Gastroesophageal sphincter (tissue), 3 donors: ENCODE results near the gene CELF2.

Experiments
- EP300 ChIP-seq: sonication (generic); formaldehyde crosslinking; IDR thresholded peaks from one replicate; pipeline ENCODE4 v1.6.1; 2017; ENCODE audit warnings: antibody characterized with exemption, mild to moderate bottlenecking
- POLR2AphosphoS5 ChIP-seq: sonication (generic); formaldehyde crosslinking; IDR thresholded peaks from one replicate; pipeline ENCODE4 v1.6.1; 2017; ENCODE audit warnings: antibody characterized with exemption
- TF ChIP-seq, protein P1 (sequence below), 4 experiments: fragments of 200-600 bp in 2 of 4; fragments of 450-650 bp in 2 of 4; sonication (generic) in 1 of 4; IDR thresholded peaks; one replicate each; pipeline ENCODE4 v1.5.1; 2017 to 2019; ENCODE audit warnings: antibody characterized with exemption in 4 of 4, mild to moderate bottlenecking in 2 of 4, moderate library complexity in 2 of 4

DNA sequence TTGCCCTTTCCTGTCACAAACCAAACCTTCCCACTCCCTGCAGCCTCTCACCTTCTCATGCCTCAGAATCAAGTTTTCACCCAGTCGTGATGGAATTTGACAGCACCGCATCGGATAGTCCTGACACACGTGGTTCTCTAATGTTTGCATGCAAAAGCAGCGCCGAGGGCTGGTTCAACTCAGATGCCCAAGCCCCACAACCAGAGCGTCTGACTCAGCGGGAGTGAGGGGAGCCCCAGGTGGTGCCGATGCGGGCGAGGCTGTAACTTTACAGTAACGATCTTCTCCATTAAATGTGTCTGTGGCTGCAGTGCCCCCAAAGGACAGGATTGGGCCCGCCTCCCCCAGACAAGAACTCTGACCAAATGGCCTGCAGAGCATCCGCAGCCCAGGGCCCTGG, 284.5 kb downstream of the CELF2 start:
- TF ChIP-seq EP300, result no peak
- TF ChIP-seq, protein P1, sequence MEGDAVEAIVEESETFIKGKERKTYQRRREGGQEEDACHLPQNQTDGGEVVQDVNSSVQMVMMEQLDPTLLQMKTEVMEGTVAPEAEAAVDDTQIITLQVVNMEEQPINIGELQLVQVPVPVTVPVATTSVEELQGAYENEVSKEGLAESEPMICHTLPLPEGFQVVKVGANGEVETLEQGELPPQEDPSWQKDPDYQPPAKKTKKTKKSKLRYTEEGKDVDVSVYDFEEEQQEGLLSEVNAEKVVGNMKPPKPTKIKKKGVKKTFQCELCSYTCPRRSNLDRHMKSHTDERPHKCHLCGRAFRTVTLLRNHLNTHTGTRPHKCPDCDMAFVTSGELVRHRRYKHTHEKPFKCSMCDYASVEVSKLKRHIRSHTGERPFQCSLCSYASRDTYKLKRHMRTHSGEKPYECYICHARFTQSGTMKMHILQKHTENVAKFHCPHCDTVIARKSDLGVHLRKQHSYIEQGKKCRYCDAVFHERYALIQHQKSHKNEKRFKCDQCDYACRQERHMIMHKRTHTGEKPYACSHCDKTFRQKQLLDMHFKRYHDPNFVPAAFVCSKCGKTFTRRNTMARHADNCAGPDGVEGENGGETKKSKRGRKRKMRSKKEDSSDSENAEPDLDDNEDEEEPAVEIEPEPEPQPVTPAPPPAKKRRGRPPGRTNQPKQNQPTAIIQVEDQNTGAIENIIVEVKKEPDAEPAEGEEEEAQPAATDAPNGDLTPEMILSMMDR (IDR thresholded peaks at IDR 0.05), result no peak
- TF ChIP-seq POLR2AphosphoS5, result no peak
